HG02852 (cell line): ENCODE measurements around the gene TBC1D20.
"Not testable (repeated sequence)": the region's sequence is repeated elsewhere in the genome, so short reads cannot be mapped to it uniquely, and the experiment has no call there.

Experiments
- ATAC-seq: cut with Tn5 transposase; IDR thresholded peaks from one replicate; pipeline ENCODE4 v1.9.1; 2021; ENCODE audit warnings: mild to moderate bottlenecking, moderate library complexity; ENCODE audit not compliant: unreplicated experiment

Gene TBC1D20, protein sequence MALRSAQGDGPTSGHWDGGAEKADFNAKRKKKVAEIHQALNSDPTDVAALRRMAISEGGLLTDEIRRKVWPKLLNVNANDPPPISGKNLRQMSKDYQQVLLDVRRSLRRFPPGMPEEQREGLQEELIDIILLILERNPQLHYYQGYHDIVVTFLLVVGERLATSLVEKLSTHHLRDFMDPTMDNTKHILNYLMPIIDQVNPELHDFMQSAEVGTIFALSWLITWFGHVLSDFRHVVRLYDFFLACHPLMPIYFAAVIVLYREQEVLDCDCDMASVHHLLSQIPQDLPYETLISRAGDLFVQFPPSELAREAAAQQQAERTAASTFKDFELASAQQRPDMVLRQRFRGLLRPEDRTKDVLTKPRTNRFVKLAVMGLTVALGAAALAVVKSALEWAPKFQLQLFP

DNA sequence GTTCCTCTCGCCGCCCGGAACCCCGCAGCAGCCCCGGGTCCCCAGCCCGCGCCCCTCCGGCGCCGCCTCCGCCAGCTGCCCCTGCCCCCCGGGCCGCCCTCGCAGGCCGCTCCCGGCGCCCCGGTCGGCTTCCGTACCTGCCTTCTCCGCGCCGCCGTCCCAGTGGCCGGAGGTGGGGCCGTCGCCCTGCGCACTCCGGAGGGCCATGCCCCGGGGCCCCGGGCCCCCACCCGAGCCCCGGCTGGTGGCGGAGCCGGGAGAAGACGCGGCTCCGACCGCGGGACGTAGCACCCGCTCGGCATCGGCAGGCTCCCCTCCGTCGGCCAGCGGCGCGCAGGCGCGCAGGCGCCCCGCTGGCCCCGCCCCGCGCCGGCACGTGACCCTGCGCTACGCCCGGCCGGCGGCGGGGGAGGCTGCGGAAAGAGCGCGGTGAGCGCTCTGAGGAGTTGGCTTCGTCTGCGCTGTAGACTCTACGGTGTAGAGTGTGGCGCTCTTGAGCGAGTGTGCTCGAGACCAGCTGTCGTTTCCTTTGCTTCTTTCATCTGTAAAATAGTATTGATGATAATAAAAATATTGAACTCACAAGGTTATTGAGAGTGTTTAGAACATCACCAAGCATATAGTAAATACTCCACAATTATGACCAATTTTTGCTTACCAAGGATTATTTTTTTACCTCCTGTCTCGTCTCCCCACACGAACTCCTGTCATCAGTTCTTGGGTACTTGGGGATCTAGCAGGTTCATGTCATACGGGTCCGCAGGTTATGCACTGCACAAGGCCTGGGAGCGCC lies at the start of gene TBC1D20:
Gene TBC1D20 (minus strand): TSS at position 335 of the 793 bp plus-strand sequence. CDS start 128 bp downstream, at position 207.
- ATAC-seq: peak; percentile 95

DNA sequence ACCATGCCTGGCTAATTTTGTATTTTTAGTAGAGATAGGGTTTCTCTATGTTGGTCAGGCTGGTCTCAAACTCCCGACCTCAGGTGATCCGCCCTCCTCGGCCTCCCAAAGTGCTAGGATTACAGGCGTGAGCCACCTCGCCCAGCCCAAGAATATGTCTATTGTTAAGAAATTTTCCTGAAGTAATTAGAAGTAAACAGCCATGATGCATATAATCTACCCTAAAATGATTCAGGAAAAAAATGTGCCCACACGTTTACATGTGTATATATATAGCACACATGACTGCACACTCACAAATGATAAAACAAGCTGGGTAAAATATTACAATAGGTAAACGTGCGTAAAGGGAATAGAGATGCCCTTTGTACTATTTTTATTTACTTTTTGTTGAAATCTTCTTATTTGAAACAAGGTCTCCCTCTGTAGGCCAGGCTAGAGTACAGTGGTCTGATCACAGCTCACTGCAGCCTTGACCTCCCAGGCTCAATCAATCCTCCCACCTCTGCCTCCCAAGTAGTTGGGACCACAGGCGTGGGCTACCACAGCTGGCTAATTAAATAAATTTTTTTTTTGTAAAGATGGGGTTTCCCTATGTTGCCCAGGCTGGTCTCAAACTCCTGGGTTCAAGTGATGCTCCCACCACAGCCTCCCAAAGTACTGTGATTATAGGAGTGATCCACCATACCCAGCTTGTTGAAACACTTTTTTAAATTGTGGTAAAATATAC lies 48.2 kb upstream of the TBC1D20 start:
- ATAC-seq: not testable (repeated sequence)

DNA sequence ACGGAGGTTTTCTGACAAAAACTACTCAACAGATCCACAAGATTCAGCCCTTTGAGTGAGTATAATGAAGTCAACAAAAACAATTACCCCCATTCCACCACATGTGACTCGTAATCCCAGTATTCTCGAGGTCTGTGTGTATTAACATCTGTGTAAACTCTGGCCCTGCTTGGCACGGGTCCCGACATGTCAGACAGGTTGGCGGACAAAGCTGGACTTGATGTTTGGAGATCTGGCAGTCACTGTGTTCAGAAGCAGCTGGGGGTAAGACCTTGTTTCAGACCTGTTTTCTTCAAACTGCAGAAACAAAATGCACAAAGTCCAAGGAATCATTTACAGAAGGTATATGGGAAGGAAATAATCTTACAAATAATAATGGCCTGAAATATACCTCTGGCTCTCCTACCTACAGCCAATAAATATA lies 46.0 kb upstream of the TBC1D20 start:
- ATAC-seq: not testable (repeated sequence)

DNA sequence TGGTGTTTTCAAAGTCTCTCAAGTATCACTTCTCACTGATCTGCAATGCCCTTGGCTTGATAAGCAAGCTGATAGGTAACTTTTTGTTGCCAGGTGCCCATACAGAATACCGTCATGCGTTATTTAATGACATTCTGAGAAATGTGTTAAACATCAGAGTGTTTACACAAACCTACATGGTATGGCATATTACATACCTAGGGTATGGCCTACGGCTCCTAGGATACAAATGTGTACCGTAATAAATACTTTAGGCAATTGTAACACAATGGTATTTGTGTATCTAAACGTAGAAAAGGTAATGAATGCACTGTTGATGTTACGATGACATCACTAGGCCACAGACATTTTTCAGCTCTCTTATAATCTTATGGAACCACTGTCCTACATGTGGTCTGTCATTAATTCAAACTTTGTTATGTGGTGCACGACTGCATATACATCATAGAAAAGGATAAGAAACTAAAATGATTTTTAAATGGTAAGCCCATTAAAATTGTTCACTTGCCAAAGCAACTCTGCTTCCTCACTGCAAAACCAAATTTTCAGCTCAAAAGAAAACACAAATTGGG lies 45.5 kb upstream of the TBC1D20 start:
- no peak for ATAC-seq

DNA sequence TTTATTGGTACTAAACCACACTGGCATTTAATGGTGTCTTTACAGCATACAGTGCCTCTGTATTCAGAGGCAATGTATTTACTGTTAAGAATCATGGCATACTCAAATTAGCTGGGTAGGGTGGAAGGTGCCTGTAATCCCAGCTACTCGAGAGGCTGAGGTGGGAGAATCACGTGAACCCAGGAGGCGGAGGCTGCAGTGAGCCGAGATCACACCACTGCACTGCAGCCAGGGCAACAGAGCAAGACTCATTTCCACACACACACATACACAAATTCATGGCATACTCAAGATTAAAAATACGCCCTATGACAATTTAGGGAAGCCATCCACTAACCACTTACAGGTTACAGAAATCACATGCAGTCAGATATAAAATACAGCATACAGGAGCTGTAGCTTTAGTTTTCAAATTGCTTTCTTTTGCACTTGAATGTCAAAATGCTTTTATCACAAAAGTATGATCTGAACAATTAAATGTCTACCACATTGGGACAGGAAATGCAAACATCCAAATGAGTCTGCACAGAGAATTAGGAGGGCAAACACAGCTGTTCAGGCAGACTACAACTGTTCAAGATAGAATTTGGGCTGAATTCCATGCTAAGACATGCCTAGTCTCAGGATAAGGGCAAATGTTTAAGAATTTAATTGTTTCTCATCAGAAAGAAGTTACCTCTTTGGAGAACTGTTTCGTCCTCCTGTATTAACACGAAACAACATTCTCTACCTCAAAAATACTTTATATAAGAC lies 44.8 kb upstream of the TBC1D20 start:
- ATAC-seq: no peak

DNA sequence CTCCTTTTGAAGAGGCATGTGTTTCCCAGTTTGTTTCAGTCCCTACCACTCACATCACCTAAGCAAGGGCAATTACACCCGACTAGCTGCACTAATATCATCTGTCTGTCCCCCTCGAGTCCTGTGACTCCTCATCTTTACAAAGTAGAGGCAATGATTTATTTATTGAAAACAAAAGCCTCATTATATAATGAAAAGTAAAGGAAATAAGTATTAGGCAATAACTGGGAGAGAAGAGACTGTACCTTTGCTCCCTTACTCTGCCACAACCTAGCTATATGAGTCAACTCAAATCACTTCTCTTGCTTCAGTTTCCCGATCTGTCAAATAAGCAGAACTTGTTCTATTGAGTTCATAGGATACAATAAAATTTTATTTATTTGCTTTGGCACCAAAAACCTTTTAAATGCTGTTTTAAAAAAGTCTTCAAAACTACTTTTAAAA lies 42.3 kb upstream of the TBC1D20 start:
- no peak for ATAC-seq

DNA sequence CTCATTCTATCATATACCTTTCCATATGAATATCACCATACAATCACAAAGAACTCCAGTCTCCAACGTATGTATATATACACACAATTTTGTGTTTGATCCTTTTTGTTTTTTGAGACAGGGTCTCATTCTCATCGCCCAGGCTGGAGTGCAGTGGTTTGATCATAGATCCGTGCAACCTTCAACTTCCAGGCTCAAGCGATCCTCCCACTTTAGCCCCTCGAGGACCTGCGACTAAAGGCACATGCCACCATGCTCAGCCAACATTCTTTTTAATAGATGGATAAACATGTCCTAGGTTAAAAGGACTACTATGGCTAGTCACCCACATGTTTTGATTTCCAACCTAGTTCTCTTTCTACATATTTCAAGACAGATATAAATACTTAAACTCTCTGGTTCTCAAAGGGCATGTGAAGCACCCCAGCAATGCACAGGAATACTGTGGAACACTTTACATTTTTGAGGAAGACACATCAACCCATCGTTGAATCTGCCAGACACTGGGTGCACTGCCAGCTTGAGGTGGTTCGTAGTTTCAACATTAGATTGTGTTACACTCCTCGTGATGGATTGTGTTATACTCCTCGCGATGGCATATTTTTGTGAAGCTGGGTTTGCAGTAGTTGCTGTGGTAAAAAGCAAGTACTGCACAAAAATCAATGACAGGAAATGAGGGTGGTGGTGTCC lies 40.9 kb upstream of the TBC1D20 start:
- no peak for ATAC-seq

DNA sequence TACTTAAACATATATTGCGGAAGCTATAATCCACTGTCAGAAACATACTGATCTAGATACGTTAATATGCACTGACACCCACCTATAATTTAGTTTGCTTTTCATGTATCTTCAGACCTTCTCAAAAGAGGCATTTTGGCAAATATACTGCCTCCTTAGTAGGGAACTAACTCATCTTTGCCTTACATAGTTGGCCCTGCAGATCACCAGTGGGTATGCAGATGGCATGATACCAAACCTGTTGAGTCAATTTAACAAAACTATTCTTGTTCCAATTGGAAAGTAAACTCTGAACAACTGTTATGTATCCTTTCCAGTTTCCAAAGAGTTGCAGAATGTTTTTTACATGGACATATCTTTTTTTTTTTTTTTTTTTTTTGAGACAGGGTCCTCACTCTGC lies 35.6 kb upstream of the TBC1D20 start:
- no peak for ATAC-seq

DNA sequence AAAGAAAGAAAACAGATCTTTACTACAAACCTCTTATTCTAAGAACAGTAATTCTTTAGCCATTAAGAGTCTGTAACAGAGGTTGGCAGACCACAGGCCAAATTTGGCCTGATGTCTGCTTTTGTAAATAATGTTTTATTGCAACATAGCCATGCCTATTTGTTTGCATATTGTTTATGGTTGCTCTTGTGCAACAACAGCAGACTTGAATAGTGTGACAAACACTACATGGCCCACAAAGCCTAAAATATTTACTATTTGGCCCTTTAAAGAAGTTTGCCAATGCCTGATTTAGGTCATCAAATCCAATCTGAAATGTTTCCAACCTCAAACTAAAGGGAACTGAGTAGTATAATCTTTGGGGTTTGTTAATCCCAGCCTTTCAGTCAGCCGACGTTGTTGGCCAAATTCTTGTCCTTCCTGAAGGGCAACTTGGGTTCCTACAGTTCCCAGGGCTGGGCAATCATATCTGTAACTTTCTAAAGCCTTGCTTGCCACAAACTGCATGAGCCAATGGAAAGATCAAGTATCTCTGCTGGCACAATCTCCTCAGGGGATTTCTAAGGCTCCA lies 33.9 kb upstream of the TBC1D20 start:
- ATAC-seq: no peak

DNA sequence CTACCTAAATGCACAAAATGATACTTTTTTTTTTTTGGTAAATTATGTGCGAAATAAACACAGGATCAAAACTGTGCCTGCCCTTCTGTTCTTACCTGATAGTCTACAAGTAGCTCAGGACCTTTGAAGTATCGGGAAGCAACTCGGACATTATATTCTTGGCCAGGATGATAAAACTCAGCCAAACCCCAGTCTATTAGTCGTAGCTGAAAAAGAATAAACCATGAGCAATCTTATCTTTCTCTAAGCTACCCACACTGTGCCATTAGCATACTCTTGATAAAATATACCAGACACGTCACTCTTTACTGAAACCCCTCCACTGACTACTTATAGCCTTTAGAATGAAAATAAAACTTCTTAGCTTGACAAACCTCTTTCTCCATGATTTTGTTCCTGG lies 29.8 kb upstream of the TBC1D20 start:
- ATAC-seq: no peak

DNA sequence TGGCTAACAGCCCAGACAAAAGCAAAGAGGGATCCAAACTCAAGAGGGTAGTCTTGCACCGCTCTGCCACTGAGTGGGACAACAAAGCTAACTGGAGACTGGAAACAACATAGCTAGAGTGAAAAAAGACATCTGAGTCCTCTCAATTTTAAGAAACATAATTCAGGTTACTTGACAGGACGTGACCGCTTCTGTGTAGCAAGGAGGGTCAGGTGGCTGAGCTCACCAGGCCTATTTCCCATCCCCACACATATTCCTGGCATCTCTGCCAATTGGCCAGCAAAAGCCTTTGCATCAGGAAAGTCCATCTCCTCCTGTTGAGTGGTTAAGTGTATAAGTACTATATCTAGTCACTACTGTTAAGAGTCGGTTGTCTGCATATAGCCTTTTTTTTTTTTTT lies 25.3 kb upstream of the TBC1D20 start:
- no peak for ATAC-seq

DNA sequence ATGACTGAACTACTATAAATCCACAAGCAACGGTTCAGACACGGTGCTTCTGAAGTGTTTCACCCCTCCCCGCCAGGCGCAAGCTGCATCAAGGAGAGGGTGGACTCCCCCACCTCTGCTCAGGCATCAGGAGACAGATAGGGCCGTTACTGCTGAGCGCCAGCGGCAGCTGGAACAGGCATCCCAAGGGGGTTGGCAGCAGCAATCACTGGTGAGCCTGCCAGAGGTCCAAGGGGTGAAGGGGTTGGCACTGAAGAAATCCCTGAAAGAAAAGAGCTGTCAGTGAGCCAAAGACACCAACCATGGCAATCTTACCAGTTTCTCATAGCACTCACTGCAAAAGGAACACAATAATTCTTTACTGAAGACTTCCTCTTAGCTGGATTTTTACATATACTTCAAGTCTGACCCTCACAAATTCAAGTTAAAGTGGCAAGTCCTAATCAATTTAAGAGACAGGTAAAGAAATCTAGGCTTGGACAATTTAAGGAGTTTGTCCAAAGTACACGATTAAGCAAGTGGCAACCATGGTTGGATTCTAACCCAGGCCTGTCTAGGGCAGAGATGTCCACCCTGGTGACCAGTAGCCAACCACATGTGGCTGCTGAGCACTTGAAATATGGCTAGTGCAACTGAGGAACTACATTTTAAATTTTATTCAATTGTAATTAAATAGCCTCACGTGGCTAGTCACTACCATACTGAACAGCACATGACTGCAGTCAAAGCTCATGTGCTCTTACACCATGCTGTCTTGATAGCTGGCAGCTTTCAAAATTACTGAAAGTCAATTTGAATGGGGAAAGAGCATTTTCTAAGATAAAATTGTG lies 21.7 kb upstream of the TBC1D20 start:
- ATAC-seq: no peak

DNA sequence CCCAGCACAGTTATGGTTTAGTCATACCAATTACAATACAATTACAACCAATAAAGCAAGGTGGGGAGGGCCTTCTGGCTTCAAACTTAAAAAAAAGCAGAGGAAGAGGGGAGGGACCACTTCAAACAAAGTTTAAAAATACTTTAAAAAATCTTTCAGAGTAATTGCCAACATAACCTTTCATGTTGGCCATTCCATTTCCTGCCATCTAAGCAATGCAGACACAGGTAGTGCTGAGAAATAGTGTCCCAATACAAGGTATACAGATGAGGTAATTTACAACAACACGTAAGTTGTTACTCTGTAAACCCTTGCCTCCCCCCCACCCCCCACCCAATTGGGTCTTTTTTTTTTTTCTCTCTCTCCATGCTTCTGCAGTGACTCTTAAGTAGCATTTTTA lies 18.8 kb upstream of the TBC1D20 start:
- no peak for ATAC-seq

DNA sequence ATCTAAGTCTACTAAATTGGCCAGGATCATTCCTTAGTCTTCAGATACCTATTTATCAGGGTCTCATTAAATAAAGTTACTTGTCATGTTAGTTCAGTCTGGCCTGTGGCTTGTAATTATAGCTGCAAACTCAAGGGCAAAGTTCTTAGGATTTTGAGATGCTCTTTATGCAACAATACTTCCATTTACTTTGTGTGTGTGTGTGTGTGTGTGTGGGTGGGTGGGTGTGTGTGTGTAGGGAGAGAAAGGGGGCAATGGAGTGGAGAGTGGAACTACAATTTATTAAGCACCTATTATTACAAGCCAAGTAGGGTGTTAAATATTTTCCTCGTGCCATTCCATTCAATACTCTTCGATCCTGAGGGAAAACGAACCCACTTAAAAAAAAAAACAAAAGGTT lies 17.7 kb upstream of the TBC1D20 start:
- ATAC-seq: no peak

DNA sequence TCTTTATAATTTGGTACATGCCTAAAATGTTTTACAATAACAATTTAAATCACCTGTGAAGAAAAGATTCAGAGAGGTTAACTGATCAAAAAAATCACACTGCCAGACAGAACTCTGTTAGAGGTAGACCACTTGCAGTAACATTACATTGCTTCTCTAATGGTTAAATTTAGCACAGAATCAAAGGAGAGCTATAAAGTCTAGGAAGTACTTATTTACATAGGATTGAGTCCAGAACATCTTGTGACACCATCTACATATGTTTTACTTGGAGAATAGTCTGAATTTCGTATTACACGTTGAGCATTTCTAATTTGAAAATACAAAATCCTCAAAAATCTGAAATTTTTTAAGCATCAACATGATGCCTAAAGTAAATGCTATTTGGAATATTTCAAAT lies 17.2 kb upstream of the TBC1D20 start:
- ATAC-seq: no peak

DNA sequence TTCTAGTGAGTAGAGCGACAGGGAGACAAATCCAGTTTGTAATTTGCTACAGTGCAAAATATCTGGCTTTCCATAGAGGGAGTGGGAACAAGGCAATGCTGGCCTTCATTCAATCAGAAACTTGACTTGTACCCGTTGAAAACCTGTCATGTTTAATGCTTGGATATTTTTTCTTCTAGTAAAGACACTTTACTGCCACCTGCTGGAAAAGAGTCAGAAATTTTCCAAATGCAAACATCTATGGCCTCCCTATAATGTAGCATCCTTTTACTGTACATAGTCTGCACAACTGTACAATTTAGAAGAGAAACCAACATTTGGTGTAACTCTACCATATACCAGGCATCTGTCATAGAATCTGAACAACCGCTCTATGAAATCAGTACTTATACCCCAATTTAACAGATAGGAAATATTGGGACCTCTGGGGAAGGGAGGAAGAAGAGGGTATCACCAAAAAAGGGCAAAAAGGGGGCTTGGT lies 16.7 kb upstream of the TBC1D20 start:
- no peak for ATAC-seq

DNA sequence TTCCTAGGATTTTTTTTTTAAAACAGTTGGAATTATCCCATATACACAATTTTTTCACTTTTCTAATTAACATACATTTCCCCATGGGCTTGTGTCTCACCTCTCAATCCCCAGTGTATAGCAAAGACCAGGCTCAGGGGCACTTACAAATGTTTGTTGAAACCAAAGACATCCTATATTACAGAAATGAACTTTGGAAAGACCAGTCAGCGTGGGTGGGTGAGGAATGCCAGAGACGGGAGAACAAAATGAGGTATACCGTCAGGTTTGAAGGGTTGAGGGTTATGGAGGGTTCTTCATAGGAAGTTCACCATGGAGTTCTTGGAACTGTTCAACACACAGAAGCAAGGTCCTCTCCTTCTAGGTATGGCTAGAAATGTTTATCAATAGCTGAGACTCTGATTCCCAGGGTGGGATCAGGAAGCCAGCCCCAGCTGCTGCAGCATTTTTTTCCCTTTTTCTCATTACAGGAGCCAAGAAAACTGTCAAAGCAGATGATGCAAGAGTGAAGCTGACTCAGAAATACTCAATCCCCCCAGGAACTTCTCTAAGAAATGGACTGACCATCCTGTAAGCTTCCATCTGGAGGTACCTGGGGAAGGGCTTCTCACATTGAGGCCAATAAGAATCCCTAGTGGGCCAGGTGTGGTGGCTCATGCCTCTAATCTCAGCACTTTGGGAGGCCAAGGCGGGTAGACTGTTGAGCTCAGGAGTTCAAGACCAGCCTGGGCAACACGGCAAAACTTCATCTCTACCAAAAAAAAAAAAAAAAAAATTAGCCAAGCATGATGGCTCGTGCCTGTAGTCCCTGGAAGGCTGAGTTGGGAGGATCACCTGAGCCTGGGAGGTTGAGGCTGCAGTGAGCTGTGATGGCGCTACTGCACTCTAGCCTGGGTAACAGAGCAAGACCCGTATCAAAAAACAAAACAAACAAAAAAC lies 15.9 kb upstream of the TBC1D20 start:
- no peak for ATAC-seq
